ENCODE data around the gene ENGASE.
"Not testable (repeated sequence)": the region's sequence is repeated elsewhere in the genome, so short reads cannot be mapped to it uniquely, and the experiment has no call there.

The ENGASE gene

GRCh38 chr17:79053251-79053925, 21.2 kb upstream of the ENGASE start:
- no peak for DNase-seq

- no peak for DNase-seq
Measured at GRCh38 chr17:79054200-79054960, 20.2 kb upstream of the ENGASE start.

- DNase-seq = no peak
Measured at GRCh38 chr17:79055197-79055596, 19.4 kb upstream of the ENGASE start.

- no peak for DNase-seq
Measured at GRCh38 chr17:79057737-79058385, 16.8 kb upstream of the ENGASE start.

GRCh38 chr17:79062691-79063090, 11.9 kb upstream of the ENGASE start:
- no peak for DNase-seq

GRCh38 chr17:79064026-79064425, 10.6 kb upstream of the ENGASE start:
- no peak for DNase-seq

- peak; percentile 10 for DNase-seq
Measured at GRCh38 chr17:79065105-79065670, 9.4 kb upstream of the ENGASE start.

- DNase-seq = no peak
Measured at GRCh38 chr17:79066963-79067362, 7.7 kb upstream of the ENGASE start.

GRCh38 chr17:79070266-79070880, 4.3 kb upstream of the ENGASE start:
- DNase-seq = no peak

- DNase-seq = no peak
Measured at GRCh38 chr17:79071161-79071740, 3.4 kb upstream of the ENGASE start.

GRCh38 chr17:79072544-79072943, 2.1 kb upstream of the ENGASE start:
- no peak for DNase-seq

GRCh38 chr17:79073016-79073705, 1.5 kb upstream of the ENGASE start:
- DNase-seq = no peak

- no peak for DNase-seq
Measured at GRCh38 chr17:79073706-79074088, 927 bp upstream of the ENGASE start.

GRCh38 chr17:79074121-79074648, 439 bp upstream of the ENGASE start:
- DNase-seq = not testable (repeated sequence)

- DNase-seq = no peak
Measured at GRCh38 chr17:79075446-79075750, 774 bp downstream of the ENGASE start.

GRCh38 chr17:79075861-79076406, 1.3 kb downstream of the ENGASE start:
- no peak for DNase-seq

- no peak for DNase-seq
Measured at GRCh38 chr17:79077587-79077986, 3.0 kb downstream of the ENGASE start.

- no peak for DNase-seq
Measured at GRCh38 chr17:79078476-79079190, 4.0 kb downstream of the ENGASE start.

GRCh38 chr17:79079421-79080200, 5.0 kb downstream of the ENGASE start:
- no peak for DNase-seq

GRCh38 chr17:79080349-79080748, 5.7 kb downstream of the ENGASE start:
- no peak for DNase-seq
